Activated CD8-positive, alpha-beta memory T cell treated with anti-CD3 and anti-CD28 coated beads for 48 hours (primary cell): ENCODE measurements around the gene SEH1L.
"Not testable (repeated sequence)": the region's sequence is repeated elsewhere in the genome, so short reads cannot be mapped to it uniquely, and the experiment has no call there.

Source experiments
- DNase-seq, 3 experiments: peaks; one replicate each; pipeline ENCODE4 v3.0.0-alpha.2; 2020; ENCODE audit warnings: low read depth in 2 of 3, low spot score in 2 of 3

The SEH1L gene

GRCh38 chr18:12943215-12943614 lies 4.6 kb upstream of the SEH1L start:
- DNase-seq: no peak

DNA sequence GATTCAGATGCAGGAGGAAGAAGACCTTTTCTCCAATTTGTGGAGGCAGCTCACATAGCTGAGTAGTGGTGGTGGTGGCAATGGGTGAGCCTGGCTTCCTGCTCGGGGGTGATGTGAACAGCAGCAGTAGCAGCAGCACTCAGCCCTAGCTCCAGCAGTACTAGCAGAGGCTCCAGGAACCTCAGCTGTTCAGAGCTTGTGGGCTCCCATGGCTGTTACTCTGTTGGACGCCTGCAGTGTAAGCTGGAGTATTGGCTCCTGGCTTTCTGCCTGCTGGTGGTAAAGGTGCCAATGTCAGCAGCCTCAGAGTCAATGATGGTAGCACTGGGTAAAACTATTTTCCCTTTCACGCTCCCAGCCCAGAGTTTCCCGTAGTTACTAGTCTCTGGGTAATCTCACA lies 3.1 kb upstream of the SEH1L start:
- no peak for DNase-seq

GRCh38 chr18:12946549-12947284 lies 1.1 kb upstream of the SEH1L start:
- peak in 2 of 3 experiments; percentile 3 to 11 for DNase-seq

- DNase-seq: peak; percentile 92 to 97 (median 95)
Measured at GRCh38 chr18:12948050-12948804, 416 bp downstream of the SEH1L start.

- DNase-seq: no peak
Measured at GRCh38 chr18:12958478-12958877, 10.7 kb downstream of the SEH1L start.

DNA sequence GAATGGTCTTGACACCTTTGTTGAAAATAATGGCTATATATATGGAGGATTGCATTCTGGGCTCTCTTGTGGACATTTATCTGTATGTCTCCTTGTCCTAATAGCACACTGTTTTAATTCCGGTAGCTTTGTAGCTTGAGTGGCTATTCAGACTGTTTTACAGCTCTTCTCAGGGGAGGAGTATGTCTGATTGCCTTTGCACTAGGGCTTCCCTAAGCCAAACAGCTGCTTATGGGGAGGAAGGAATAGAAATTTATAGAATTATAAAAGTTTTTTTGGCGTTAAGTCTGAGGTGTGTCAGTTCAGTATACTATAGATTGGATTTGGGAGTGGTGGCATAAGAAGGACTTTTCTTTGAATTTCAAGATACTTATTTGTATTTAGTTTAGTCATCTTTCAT lies 12.6 kb downstream of the SEH1L start:
- DNase-seq: no peak

DNA sequence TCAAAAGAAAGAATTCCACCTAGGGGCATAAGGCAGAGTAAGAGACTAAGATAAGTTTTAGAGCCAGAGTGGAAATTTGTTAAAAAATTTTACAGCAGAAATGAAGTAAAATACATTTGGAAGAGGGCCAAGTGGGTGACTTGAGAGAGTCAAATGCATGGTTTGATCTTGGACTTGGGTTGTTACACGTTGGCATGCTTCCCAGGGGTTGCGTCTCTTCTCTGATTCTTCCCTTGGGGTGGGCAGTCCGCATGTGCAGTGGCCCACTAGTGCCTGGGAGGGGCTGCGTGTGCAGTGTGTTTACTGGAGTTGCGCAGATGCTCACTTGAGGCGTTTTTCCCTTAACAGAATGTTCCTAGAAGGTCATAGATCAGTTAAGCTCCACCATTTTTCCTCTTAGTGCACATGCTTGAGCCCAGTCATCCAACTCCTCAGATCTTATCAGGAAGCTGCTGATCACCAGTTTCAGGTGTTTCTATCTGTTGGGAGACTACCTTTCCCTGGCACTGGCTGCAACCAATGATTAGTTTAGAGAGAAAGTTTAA lies 13.1 kb downstream of the SEH1L start:
- no peak for DNase-seq

DNA sequence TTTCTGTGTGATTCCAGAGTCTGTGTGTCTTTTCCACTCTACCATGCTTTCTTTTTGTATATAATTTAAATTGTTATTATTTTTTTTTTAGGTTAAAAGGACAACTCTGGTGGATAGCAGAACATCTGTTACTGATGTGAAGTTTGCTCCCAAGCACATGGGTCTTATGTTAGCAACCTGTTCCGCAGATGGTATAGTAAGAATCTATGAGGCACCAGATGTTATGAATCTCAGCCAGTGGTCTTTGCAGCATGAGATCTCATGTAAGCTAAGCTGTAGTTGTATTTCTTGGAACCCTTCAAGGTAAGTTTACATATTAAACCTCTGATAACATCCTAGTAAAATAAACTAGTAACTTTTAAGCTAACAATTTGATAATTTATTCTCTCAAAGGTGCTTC lies 15.3 kb downstream of the SEH1L start:
- DNase-seq: no peak

DNA sequence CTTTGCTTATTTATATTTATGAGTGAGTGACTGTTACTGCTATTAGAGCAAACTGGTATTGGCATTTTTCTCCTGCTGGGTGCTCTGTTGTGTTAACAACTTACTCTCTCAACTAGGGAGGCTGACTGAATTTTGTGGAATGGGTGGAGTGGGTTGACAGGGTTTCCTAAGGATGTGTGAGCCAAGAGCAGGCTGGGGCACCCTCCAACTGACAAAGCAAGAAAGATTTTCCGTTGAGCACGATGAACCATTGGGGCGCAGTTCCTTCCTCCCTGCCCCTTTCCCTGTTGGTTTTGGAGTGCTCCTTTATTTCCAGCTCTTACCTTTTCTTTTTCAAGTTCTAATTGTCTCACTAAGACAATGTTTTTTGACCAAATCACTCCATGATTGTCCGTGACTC lies 20.3 kb downstream of the SEH1L start:
- no peak for DNase-seq

DNA sequence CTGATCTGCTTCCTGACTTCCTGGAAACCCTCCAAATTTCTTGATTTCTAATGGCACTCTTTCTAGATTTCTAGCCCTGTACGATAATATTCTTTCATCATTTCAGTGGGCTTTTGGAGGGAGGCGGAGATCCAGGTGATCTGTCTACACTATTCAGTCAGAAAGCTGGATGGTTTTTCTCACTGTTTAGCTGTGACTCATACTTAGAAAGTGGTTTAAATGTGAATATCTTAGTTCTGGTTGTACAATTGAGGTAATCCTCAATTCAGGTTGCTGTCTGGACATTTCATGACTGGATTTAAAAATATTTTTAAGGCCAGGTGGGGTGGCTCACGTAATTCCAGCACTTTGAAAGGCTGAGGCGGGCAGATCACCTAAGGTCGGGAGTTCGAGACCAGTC lies 20.8 kb downstream of the SEH1L start:
- no peak for DNase-seq

DNA sequence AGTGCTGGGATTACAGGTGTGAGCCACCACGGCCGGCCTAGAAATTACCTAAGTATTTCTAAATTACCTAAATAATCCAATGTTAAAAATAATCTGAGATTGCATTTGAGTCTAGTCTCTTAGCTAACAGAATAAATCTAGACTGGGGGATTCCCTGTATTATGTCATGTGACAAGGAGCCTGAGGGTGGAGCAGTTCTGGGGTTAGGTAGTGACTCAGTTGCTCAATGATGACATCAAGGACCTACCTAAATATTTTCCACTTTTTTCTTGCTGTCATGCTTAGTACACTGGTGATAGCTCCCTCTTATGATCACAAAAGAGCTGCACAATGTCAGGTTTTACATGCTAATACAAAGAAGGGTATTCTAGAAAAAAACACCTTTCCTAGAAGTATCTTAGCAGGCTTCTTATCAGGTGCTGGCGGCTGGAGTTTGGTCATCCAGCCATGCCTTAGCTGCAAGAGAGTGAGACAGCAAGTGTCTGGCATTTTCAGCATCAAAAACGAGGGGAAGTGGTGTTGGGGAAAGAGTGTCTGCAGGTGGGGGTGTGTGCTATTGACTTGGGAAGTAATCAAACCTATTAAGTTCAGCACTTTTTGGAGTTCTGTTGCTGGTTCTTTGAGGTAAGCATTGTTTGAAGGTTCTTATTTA lies 25.9 kb downstream of the SEH1L start:
- DNase-seq: no peak

DNA sequence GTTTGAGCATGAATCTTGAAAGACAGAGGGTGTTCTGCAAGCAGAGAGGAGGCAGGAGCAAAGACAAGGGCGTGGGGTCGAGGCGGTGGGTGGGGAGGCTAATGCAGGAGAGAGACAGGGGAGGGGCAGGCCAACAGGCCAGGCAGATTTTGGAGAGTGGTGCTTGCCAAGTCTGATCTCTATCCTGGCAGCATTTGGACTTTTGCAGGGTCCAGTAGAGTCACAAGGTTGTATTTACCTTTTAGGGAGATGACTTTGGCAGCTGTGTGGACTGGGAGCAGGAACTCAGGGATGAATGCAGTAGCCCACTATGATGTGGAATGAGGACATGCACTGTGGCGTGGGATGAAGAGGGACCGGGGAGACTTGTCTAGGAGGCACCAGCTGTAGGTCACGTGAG lies 27.7 kb downstream of the SEH1L start:
- no peak for DNase-seq

DNA sequence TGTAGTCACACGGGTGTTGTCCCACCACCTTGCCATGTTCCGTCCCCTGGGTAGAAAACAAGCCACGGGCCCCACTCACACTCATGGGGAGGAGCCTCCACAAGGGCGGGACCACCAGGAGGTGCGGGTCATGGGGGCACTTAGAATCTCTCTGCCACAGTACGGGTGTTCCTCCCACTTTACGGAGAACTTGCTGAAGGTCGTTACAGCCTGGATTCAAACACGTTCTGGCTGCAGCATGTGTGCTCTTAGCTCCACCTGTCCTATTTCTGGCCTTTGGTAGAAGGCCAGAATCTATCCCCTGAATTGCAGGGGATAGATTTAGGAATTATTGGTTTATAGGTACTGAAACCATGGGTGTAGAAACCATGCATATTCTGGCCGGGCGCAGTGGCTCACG lies 28.5 kb downstream of the SEH1L start:
- no peak for DNase-seq

DNA sequence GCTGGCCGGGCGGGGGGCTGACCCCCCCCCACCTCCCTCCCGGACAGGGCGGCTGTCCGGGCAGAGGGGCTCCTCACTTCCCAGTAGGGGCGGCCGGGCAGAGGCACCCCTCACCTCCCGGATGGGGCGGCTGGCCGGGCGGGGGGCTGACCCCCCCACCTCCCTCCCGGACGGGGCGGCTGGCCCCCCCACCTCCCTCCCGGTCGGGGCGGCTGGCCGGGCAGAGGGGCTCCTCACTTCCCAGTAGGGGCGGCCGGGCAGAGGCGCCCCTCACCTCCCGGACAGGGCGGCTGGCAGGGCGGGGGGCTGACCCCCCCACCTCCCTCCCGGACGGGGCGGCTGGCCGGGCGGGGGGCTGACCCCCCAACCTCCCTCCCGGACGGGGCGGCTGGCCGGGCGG lies 32.3 kb downstream of the SEH1L start:
- DNase-seq: not testable (repeated sequence)

DNA sequence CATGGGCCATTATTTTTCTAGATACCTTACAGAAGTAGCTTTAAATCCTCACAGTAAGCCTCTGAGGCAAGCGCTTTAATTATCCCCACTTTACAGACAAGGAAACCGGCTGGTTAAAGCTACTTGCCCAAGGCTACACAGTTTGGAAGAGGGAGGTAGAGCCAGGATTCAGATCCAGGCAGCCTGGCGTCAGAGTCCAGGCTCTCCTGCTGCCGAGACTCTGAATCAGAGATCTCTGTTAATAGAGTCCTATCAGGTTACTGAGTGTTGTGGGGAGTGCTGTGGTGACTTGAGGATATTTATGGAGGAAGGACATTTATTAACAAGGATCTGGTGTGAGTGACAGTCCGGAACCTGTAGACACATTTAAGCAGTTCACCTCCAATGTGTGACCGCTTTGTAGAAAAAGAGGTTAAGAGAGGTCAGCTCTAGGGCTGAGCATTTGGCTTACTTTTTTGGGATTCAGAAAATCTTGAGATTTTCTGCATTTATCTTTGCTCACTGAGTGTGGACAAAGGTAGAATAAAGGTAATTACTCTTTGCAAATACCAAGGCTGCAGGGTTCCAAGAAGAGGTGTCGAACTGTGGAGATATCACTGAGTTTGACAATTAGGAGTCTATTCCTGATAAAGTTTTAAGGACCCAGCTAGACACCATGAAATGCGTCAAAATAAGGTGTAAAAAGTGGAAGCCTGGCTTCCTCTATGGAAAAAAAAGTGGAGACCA lies 41.7 kb downstream of the SEH1L start:
- no peak for DNase-seq

DNA sequence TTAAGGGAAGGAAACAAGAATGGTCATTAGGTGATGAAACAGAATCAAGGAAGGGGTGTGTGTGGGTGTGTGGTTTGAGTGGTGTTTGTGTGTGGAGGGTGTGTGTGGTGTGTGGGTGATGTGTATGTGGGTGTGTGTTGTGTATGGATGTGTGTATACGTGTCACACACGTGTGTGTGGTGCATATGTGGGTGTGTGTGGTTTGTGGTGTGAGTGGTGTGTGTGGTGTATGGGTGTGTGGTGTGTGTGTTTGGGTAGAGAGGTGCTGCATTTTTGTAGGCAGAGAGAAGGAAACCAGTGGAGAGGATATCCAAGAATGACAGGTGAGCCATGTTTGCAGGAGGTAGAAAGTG lies 42.3 kb downstream of the SEH1L start:
- peak in 2 of 3 experiments; percentile 18 to 27 for DNase-seq

GRCh38 chr18:12990641-12990966 lies 42.8 kb downstream of the SEH1L start:
- no peak for DNase-seq

DNA sequence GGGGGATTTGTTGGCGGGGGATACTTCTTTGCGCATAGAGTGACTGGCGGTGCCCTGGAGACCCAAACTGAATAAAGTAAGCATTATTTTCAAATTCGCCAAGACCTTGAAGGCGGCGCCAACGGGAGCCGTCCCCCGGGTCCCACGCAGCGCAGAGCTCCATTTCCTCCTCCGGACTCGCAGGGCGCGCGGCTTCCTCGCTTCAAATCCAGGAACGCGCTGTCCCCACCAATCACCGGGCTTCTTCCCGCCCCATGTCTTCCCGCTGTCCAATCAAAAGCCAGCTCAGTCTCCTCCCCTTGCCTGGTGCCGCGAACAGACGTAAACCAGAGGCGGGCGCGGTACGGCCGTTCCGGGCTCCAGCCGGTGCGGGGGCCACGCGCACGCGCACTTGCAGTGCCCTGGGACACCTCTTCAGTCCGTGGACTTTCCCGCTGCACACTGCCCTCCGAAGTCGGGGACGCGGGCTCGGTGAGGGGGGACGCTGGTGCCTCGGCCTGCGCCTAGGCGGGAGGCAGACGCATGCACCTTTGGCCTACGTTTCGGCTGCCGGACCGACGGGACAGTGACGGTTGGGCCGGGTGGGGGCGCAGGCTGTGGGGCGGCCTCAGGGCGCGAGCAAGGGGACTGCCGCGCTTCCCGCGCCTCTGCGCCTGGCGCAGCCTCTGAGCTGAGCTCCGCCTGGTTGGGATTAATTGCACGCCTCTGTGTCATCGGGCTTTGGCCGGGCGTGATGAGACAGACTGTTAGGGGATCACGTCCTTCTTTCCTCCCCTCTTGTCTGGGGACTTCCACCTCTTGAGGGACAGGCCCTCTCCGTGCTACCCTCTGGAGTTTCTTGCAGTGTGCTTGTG lies 43.4 kb downstream of the SEH1L start, which contains the start of gene CEP192:
Gene CEP192, plus strand, starts transcription at position 396 of the 854 bp plus-strand sequence. CDS start 8,063 bp downstream, outside the sequence.
- peak; percentile 86 to 95 (median 90) for DNase-seq

- no peak for DNase-seq
Measured at GRCh38 chr18:12991821-12992179, 44.0 kb downstream of the SEH1L start.

GRCh38 chr18:12993439-12993838 lies 45.6 kb downstream of the SEH1L start:
- DNase-seq: no peak
